ENCODE measurements around the gene MCL1.

Gene MCL1

DNA sequence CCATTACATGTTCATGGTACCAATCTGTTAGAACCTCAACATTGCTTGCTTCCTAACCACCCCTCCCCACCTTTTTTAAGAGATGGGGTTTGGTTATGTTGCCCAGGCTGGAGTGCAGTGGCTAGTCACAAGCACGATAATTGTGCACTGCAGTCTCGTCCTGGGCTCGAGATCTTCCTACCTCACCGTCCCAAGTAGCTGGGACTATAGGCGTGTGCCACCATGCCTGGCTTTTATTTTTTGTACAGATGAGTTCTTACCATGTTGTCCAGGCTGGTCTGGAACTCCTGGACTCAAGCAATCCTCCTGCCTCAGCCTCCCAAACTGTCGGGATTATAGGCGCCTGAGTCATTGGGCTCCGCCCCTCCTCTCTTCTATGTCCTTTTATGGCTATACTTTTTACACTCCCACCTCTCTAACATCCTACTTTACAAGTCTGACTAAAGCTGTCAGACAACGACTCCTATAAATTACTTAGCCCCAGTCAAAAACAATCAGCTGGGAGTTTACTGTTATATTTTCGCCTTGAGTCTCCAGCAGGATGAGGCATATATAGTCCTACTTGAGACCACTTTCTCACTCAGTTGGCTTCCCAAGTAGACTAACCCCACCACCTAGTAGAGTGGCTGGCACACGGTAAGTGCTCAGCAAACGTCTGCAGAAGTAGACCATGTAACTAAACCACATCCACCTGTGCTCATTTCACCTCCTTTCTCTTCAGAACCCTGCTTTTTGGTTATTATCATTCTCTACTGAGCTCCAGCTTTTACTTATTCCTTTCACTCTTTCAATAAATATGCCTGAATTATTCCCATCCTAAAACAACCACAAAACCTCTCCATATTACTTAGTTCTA, 36.2 kb upstream of the MCL1 start (continued):
- no peak for TF ChIP-seq ZBTB7A (tag by site-specific recombination; IDR thresholded peaks at IDR 0.05; ENCODE audit: low read depth)
- TF ChIP-seq, protein P1, sequence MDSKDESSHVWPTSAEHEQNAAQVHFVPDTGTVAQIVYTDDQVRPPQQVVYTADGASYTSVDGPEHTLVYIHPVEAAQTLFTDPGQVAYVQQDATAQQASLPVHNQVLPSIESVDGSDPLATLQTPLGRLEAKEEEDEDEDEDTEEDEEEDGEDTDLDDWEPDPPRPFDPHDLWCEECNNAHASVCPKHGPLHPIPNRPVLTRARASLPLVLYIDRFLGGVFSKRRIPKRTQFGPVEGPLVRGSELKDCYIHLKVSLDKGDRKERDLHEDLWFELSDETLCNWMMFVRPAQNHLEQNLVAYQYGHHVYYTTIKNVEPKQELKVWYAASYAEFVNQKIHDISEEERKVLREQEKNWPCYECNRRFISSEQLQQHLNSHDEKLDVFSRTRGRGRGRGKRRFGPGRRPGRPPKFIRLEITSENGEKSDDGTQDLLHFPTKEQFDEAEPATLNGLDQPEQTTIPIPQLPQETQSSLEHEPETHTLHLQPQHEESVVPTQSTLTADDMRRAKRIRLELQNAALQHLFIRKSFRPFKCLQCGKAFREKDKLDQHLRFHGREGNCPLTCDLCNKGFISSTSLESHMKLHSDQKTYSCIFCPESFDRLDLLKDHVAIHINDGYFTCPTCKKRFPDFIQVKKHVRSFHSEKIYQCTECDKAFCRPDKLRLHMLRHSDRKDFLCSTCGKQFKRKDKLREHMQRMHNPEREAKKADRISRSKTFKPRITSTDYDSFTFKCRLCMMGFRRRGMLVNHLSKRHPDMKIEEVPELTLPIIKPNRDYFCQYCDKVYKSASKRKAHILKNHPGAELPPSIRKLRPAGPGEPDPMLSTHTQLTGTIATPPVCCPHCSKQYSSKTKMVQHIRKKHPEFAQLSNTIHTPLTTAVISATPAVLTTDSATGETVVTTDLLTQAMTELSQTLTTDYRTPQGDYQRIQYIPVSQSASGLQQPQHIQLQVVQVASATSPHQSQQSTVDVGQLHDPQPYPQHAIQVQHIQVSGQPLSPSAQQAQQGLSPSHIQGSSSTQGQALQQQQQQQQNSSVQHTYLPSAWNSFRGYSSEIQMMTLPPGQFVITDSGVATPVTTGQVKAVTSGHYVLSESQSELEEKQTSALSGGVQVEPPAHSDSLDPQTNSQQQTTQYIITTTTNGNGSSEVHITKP (tag by site-specific recombination; IDR thresholded peaks at IDR 0.05), result no peak
- peak; percentile 44 for TF ChIP-seq WT1 (tag by site-specific recombination; IDR thresholded peaks at IDR 0.05)
- 0 out of 2 replicates have a peak, but pooled peaks have one; percentile 15 for TF ChIP-seq ZNF664 (tag by site-specific recombination; IDR thresholded peaks at IDR 0.05)
- TF ChIP-seq ZNF558 (tag by site-specific recombination; IDR thresholded peaks at IDR 0.05), result no peak
- no peak for TF ChIP-seq PRDM4 (tag by site-specific recombination; IDR thresholded peaks at IDR 0.05)
- no peak for TF ChIP-seq ZNF707 (tag by site-specific recombination; IDR thresholded peaks at IDR 0.05)
- TF ChIP-seq, protein P2, sequence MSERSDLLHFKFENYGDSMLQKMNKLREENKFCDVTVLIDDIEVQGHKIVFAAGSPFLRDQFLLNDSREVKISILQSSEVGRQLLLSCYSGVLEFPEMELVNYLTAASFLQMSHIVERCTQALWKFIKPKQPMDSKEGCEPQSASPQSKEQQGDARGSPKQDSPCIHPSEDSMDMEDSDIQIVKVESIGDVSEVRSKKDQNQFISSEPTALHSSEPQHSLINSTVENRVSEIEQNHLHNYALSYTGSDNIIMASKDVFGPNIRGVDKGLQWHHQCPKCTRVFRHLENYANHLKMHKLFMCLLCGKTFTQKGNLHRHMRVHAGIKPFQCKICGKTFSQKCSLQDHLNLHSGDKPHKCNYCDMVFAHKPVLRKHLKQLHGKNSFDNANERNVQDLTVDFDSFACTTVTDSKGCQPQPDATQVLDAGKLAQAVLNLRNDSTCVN (tag by site-specific recombination; optimal IDR thresholded peaks at IDR 0.05), result no peak
- TF ChIP-seq SP7 (tag by site-specific recombination; IDR thresholded peaks at IDR 0.05), result peak; percentile 30; the same call in 1 of the 2 replicates
- TF ChIP-seq ZNF223 (tag by site-specific recombination; IDR thresholded peaks at IDR 0.05), result no peak
- no peak for TF ChIP-seq ZNF585B (tag by site-specific recombination; IDR thresholded peaks at IDR 0.05)
- TF ChIP-seq ZNF704 (tag by site-specific recombination; IDR thresholded peaks at IDR 0.05), result no peak
- TF ChIP-seq ZNF211 (tag by site-specific recombination; IDR thresholded peaks at IDR 0.05; ENCODE audit: low read depth), result no peak
- TF ChIP-seq ZFP3 (tag by site-specific recombination; IDR thresholded peaks at IDR 0.05; ENCODE audit: low read depth), result no peak
- TF ChIP-seq ZNF341 (tag by site-specific recombination; IDR thresholded peaks at IDR 0.05; ENCODE audit: low read depth), result no peak
- TF ChIP-seq, protein P3, sequence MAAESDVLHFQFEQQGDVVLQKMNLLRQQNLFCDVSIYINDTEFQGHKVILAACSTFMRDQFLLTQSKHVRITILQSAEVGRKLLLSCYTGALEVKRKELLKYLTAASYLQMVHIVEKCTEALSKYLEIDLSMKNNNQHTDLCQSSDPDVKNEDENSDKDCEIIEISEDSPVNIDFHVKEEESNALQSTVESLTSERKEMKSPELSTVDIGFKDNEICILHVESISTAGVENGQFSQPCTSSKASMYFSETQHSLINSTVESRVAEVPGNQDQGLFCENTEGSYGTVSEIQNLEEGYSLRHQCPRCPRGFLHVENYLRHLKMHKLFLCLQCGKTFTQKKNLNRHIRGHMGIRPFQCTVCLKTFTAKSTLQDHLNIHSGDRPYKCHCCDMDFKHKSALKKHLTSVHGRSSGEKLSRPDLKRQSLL (tag by site-specific recombination; IDR thresholded peaks at IDR 0.05), result peak; percentile 31; the same call in 1 of the 2 replicates
- TF ChIP-seq SETDB1 (IDR thresholded peaks at IDR 0.05; ENCODE audit: insufficient read length, low read length), result no peak
- no peak for TF ChIP-seq ZNF521 (tag by site-specific recombination; IDR thresholded peaks at IDR 0.05)
- TF ChIP-seq, protein P4, sequence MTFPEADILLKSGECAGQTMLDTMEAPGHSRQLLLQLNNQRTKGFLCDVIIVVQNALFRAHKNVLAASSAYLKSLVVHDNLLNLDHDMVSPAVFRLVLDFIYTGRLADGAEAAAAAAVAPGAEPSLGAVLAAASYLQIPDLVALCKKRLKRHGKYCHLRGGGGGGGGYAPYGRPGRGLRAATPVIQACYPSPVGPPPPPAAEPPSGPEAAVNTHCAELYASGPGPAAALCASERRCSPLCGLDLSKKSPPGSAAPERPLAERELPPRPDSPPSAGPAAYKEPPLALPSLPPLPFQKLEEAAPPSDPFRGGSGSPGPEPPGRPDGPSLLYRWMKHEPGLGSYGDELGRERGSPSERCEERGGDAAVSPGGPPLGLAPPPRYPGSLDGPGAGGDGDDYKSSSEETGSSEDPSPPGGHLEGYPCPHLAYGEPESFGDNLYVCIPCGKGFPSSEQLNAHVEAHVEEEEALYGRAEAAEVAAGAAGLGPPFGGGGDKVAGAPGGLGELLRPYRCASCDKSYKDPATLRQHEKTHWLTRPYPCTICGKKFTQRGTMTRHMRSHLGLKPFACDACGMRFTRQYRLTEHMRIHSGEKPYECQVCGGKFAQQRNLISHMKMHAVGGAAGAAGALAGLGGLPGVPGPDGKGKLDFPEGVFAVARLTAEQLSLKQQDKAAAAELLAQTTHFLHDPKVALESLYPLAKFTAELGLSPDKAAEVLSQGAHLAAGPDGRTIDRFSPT (tag by site-specific recombination; IDR thresholded peaks at IDR 0.05), result no peak
- no peak for TF ChIP-seq ZNF776 (tag by site-specific recombination; IDR thresholded peaks at IDR 0.05; ENCODE audit: borderline replicate concordance)
- no peak for TF ChIP-seq ZBTB48 (tag by site-specific recombination; IDR thresholded peaks at IDR 0.05)
- no peak for TF ChIP-seq ZNF2 (tag by site-specific recombination; IDR thresholded peaks at IDR 0.05)
- no peak for TF ChIP-seq ZNF561 (tag by site-specific recombination; IDR thresholded peaks at IDR 0.05; ENCODE audit: borderline replicate concordance)
- peak; percentile 90 for TF ChIP-seq PRDM1 (tag by site-specific recombination; IDR thresholded peaks at IDR 0.05)
- TF ChIP-seq GLIS1 (tag by site-specific recombination; IDR thresholded peaks at IDR 0.05), result no peak
- no peak for TF ChIP-seq ZNF488 (tag by site-specific recombination; IDR thresholded peaks at IDR 0.05)

All from HEK293 (cell line).